HG03108 (cell line): ENCODE data around the gene SLC25A21.
"Not testable (repeated sequence)": the region's sequence is repeated elsewhere in the genome, so short reads cannot be mapped to it uniquely, and the experiment has no call there.

ENCODE experiments used
- ATAC-seq: cut with Tn5 transposase; IDR thresholded peaks from one replicate; pipeline ENCODE4 v1.9.1; 2021; ENCODE audit warnings: moderate library complexity; ENCODE audit not compliant: unreplicated experiment

The SLC25A21 gene

GRCh38 chr14:36896300-36896699 lies 276.1 kb downstream of the SLC25A21 start:
- not testable (repeated sequence) for ATAC-seq

- no peak for ATAC-seq
Measured at GRCh38 chr14:36884049-36884448, 288.4 kb downstream of the SLC25A21 start.

GRCh38 chr14:36880276-36880675 lies 292.1 kb downstream of the SLC25A21 start:
- ATAC-seq, result no peak

- ATAC-seq, result no peak
Measured at GRCh38 chr14:36879558-36879957, 292.8 kb downstream of the SLC25A21 start.

- ATAC-seq, result no peak
Measured at GRCh38 chr14:36874396-36875138, 297.8 kb downstream of the SLC25A21 start.

GRCh38 chr14:36870776-36871175 lies 301.6 kb downstream of the SLC25A21 start:
- no peak for ATAC-seq

GRCh38 chr14:36869125-36869524 lies 303.3 kb downstream of the SLC25A21 start:
- no peak for ATAC-seq

GRCh38 chr14:36866867-36867266 lies 305.5 kb downstream of the SLC25A21 start:
- ATAC-seq, result no peak

GRCh38 chr14:36863271-36863670 lies 309.1 kb downstream of the SLC25A21 start:
- no peak for ATAC-seq

- not testable (repeated sequence) for ATAC-seq
Measured at GRCh38 chr14:36862237-36862636, 310.2 kb downstream of the SLC25A21 start.

GRCh38 chr14:36860831-36861230 lies 311.6 kb downstream of the SLC25A21 start:
- no peak for ATAC-seq

- no peak for ATAC-seq
Measured at GRCh38 chr14:36859119-36859518, 313.3 kb downstream of the SLC25A21 start.

GRCh38 chr14:36857842-36858445 lies 314.5 kb downstream of the SLC25A21 start:
- no peak for ATAC-seq

GRCh38 chr14:36857136-36857535 lies 315.3 kb downstream of the SLC25A21 start:
- no peak for ATAC-seq

- no peak for ATAC-seq
Measured at GRCh38 chr14:36856095-36856878, 316.1 kb downstream of the SLC25A21 start.

- no peak for ATAC-seq
Measured at GRCh38 chr14:36855396-36855795, 317.0 kb downstream of the SLC25A21 start.

GRCh38 chr14:36852981-36853691 lies 319.3 kb downstream of the SLC25A21 start:
- no peak for ATAC-seq

- no peak for ATAC-seq
Measured at GRCh38 chr14:36848213-36848612, 324.2 kb downstream of the SLC25A21 start.

- no peak for ATAC-seq
Measured at GRCh38 chr14:36847366-36847765, 325.0 kb downstream of the SLC25A21 start.

GRCh38 chr14:36845356-36846012 lies 326.9 kb downstream of the SLC25A21 start:
- no peak for ATAC-seq
